SK-N-SH (cell line): ENCODE measurements around the gene RSRP1. TPM values are rescaled to one million over a fixed set of nuclear protein-coding genes. Genes with fewer than 3 reads are reported as not detected.
"Not testable (repeated sequence)": the region's sequence is repeated elsewhere in the genome, so short reads cannot be mapped to it uniquely, and the experiment has no call there.

Source experiments
- CTCF ChIA-PET: fragments of 300-600, 350-600 bp; formaldehyde crosslinking; extraction: SDS; loops from one replicate; lab custom pipeline; 2021; lab: Yijun Ruan, JAX
- POLR2A ChIA-PET: fragments of 350-600 bp; sonication (Branson Sonifier 250); formaldehyde crosslinking; extraction: SDS; loops from one replicate; lab custom pipeline; 2020; ENCODE audit warnings: antibody characterized with exemption, inconsistent platforms; lab: Yijun Ruan, JAX
- DNase-seq: peaks from one replicate; pipeline ENCODE4 v3.0.0; 2012
- H2AFZ ChIP-seq: fragments of 200-600 bp; sonication (generic); 2 replicates; pipeline ENCODE4 v1.8.1; 2016; ENCODE audit warnings: antibody characterized with exemption, mild to moderate bottlenecking, low read depth
- H3F3A ChIP-seq: fragments of 200-600 bp; sonication (generic); replicated peaks from 2 replicates; pipeline ENCODE3; 2016; ENCODE audit warnings: antibody characterized with exemption, mild to moderate bottlenecking; ENCODE audit not compliant: insufficient read depth
- H3K27ac ChIP-seq, 2 experiments: fragments of 200-500 bp in 1 of 2; fragments of 200-600 bp in 1 of 2; sonication (Bioruptor generic) in 1 of 2; sonication (generic), shearing (Covaris generic) in 1 of 2; 2 replicates each; pipeline versions ENCODE4 v1.5.1 to v1.6.1; 2014 to 2016; ENCODE audit warnings: low read depth in 2 of 2, inconsistent platforms in 1 of 2, low read length in 1 of 2, mild to moderate bottlenecking in 1 of 2, mixed read lengths in 1 of 2
- H3K27me3 ChIP-seq: fragments of 200-600 bp; sonication (generic), shearing (Covaris generic); 2 replicates; pipeline ENCODE4 v1.6.1; 2016; ENCODE audit warnings: mixed run types; ENCODE audit not compliant: insufficient read depth
- H3K36me3 ChIP-seq, 2 experiments: fragments of 200-500 bp in 1 of 2; fragments of 200-600 bp in 1 of 2; sonication (Bioruptor generic) in 1 of 2; sonication (generic) in 1 of 2; replicated peaks in 1 of 2; 2 replicates each; pipeline versions ENCODE3 to v1.5.1; 2014 to 2016; ENCODE audit warnings: low read length in 1 of 2, mild to moderate bottlenecking in 1 of 2; ENCODE audit not compliant: insufficient read depth in 2 of 2, control insufficient read depth in 1 of 2
- H3K4me1 ChIP-seq, 2 experiments: fragments of 200-500 bp in 1 of 2; fragments of 200-600 bp in 1 of 2; sonication (Bioruptor generic) in 1 of 2; sonication (generic), shearing (Covaris generic) in 1 of 2; 2 replicates each; pipeline versions ENCODE4 v1.5.1 to v1.6.1; 2014 to 2016; ENCODE audit warnings: low read depth in 1 of 2, low read length in 1 of 2, mixed run types in 1 of 2; ENCODE audit not compliant: insufficient read depth in 2 of 2, control insufficient read depth in 1 of 2
- H3K4me2 ChIP-seq: fragments of 200-600 bp; sonication (generic), shearing (Covaris generic); 2 replicates; pipeline ENCODE4 v1.6.1; 2017; ENCODE audit warnings: mixed run types
- H3K4me3 ChIP-seq, 2 experiments: fragments of 200-500 bp in 1 of 2; fragments of 200-600 bp in 1 of 2; sonication (Bioruptor generic) in 1 of 2; sonication (generic), shearing (Covaris generic) in 1 of 2; 2 replicates each; pipeline versions ENCODE4 v1.5.1 to v1.8.1; 2014 to 2016; ENCODE audit warnings: low read depth in 2 of 2, inconsistent platforms in 1 of 2, low read length in 1 of 2, mild to moderate bottlenecking in 1 of 2, mixed read lengths in 1 of 2, moderate library complexity in 1 of 2
- H3K79me2 ChIP-seq: fragments of 200-600 bp; sonication (generic); 2 replicates; pipeline ENCODE4 v1.8.1; 2017; ENCODE audit warnings: mild to moderate bottlenecking; ENCODE audit not compliant: insufficient read depth
- H3K9ac ChIP-seq: fragments of 200-600 bp; sonication (generic); 2 replicates; pipeline ENCODE4 v1.6.1; 2017; ENCODE audit warnings: mixed run types
- H3K9me2 ChIP-seq: fragments of 200-600 bp; sonication (generic); 2 replicates; pipeline ENCODE4 v1.6.1; 2017; ENCODE audit warnings: mixed run types
- H3K9me3 ChIP-seq: fragments of 200-600 bp; sonication (generic); 2 replicates; pipeline ENCODE4 v1.6.1; 2017; ENCODE audit warnings: mixed run types, mild to moderate bottlenecking, moderate library complexity
- H4K20me1 ChIP-seq: fragments of 200-600 bp; sonication (generic); 2 replicates; pipeline ENCODE4 v1.6.1; 2017; ENCODE audit warnings: mild to moderate bottlenecking, mixed run types; ENCODE audit not compliant: insufficient read depth
- NRF1 ChIP-seq: IDR thresholded peaks from 2 replicates; pipeline ENCODE4 v1.6.1; 2012; ENCODE audit warnings: low read depth, mild to moderate bottlenecking, low read length
- PBX3 ChIP-seq: IDR thresholded peaks from 2 replicates; pipeline ENCODE4; 2012
- WGBS: methylation state at CpG from one replicate; pipeline ENCODE4 v1.1.6; 2017; ENCODE audit warnings: low lambda C conversion rate; 5-methylcytosine and 5-hydroxymethylcytosine counted together
- polyA plus RNA-seq, 3 experiments: library from polyadenylated mRNA; depleted of rRNA; stranded (reverse); fragments of >200 nt; gene quantifications; 2 replicates each; pipeline ENCODE4 v1.2.3, GENCODE V29; 2012

Gene RSRP1
- polyA plus RNA-seq, 1 of the 3 experiments (the other 2 are of a cell fraction): 126 TPM

- peak overlapping the region; percentile 36; the same call in 1 of the 2 replicates for H3K9ac ChIP-seq
Observed at GRCh38 chr1:25267288-25268142, 20.3 kb upstream of the RSRP1 start.

DNA sequence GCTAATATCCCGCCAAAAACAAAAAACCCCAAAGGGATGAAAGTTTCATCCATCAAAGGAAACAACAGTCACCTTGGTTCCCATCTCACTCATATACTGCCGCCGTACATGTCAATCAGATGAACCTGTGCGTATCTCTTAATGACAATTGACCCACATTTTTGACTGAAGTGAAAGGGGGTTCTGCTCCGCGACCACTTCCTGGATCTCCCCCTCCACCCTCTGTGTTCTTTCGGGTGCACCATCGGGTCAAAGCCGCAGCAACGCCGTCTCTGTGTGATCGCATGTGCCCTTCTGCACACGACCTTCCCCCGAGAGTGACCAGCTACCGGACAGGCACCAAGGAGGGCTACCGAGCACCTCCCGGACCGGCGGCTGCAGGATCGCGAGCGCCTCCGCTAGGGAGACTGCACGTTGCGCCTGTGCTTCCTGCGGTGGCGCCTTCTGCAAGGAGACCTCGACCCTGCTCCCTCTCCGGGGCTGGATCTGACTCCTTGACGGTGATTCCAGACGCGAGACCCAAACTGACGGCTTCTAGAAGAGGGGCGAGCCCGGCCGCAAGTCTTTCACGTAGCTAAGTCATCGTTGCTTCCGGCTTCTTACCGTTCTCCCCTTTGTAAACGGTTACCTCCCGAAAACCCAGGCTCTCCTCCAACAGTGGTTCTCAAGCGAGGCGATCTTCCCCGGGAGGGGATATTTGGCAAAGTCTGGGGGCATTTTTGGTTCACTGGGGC lies 19.5 kb upstream of the RSRP1 start:
- DNase-seq, H4K20me1 ChIP-seq, H3F3A ChIP-seq, H3K27me3 ChIP-seq, H3K9me2 ChIP-seq, H2AFZ ChIP-seq, H3K36me3 ChIP-seq, POLR2A ChIA-PET, H3K4me1 ChIP-seq, H3K27ac ChIP-seq, H3K9me3 ChIP-seq, CTCF ChIA-PET: not testable (repeated sequence)
- peak overlapping the region; percentile 47 to 58 for H3K4me3 ChIP-seq
- H3K4me2 ChIP-seq: peak overlapping the region; percentile 69
- H3K79me2 ChIP-seq: peaks cover 21% of the 10 kb centered on the region
- H3K9ac ChIP-seq: peak overlapping the region; percentile 54; the same call in 1 of the 2 replicates
- 0% methylated on average over 4 of the region's 45 CpGs for WGBS

More at GRCh38 chr1:25267288-25268142, 20.3 kb upstream of the RSRP1 start:
- H3K79me2 ChIP-seq: peaks cover 14% of the 10 kb centered on the region
- CTCF ChIA-PET, H4K20me1 ChIP-seq, H3K9me3 ChIP-seq, POLR2A ChIA-PET, H3K9me2 ChIP-seq, H3F3A ChIP-seq, H3K36me3 ChIP-seq, H3K27me3 ChIP-seq, H3K4me2 ChIP-seq, H3K4me1 ChIP-seq: not testable (repeated sequence)
- peak overlapping the region in 1 of 2 experiments; percentile 48; a peak in 3 of 4 replicates for H3K4me3 ChIP-seq
- peak overlapping the region; percentile 89 for H2AFZ ChIP-seq
- WGBS: 0% methylated on average over 8 of the region's 56 CpGs
- DNase-seq: peak; percentile 39
- peak overlapping the region in 1 of 2 experiments; percentile 43; a peak in 3 of 4 replicates for H3K27ac ChIP-seq
- 0 out of 2 replicates have a peak, but pooled peaks have one; percentile 45 for TF ChIP-seq NRF1
- peak; percentile 19; the same call in 1 of the 2 replicates for TF ChIP-seq PBX3

DNA sequence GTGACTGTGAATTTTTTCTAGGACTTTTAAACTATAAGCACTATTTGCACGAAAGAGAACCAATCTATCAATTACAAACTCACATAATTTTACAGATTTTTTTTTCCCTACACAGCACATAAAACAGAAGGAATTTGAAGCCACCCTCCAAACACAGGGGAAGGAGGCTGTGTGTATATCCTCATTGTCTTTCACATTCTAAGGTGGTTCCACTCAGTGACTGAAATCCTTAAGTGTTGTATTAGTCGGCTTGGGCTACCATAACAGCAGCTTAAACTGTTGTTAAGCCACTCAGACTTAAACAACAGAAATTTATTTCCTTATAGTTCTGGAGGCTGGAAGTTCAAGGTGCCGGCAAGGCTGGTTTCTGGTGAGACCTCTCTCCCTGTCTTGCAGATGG lies 13.1 kb upstream of the RSRP1 start:
- CTCF ChIA-PET, H3K36me3 ChIP-seq, H3K9me3 ChIP-seq, H3K9ac ChIP-seq, H3K4me1 ChIP-seq, H3K9me2 ChIP-seq, H3F3A ChIP-seq, H3K27me3 ChIP-seq, H3K4me3 ChIP-seq, H2AFZ ChIP-seq, POLR2A ChIA-PET, DNase-seq, H3K4me2 ChIP-seq, H4K20me1 ChIP-seq: not testable (repeated sequence)
- Histone ChIP-seq H3K27ac (peak overlapping the region in 1 of 2 experiments; percentile 9; a peak in 1 of 4 replicates), H3K79me2 (peaks cover 64% of the 10 kb centered on the region)
- WGBS: 93% methylated on average over 3 of the region's 3 CpGs
